Prostate gland (tissue), 2 donors: ENCODE data around the gene FAHD1.

Source experiments
- CTCF ChIP-seq, 4 experiments: fragments of 200-600 bp in 2 of 4; fragments of 450-650 bp in 2 of 4; sonication (generic) in 2 of 4; IDR thresholded peaks; 1 replicate in 3 of 4; 2 replicates in 1 of 4; pipeline ENCODE4 v1.5.1; 2016 to 2019; ENCODE audit warnings: antibody characterized with exemption in 4 of 4, mild to moderate bottlenecking in 2 of 4, moderate library complexity in 2 of 4
- POLR2AphosphoS5 ChIP-seq: sonication (generic); formaldehyde crosslinking; IDR thresholded peaks from one replicate; pipeline ENCODE4 v1.6.1; 2017; ENCODE audit warnings: antibody characterized with exemption

GRCh38 chr16:1823821-1824220, 3.2 kb upstream of the FAHD1 start:
- TF ChIP-seq CTCF (IDR thresholded peaks at IDR 0.05): no peak
- no peak for TF ChIP-seq POLR2AphosphoS5
